Heart right ventricle (tissue), 16 donors: ENCODE measurements around the gene KCNH3. TPM values are rescaled to one million over a fixed set of nuclear protein-coding genes. Genes with fewer than 3 reads are reported as not detected.

ENCODE experiments used
- ATAC-seq, 8 donors: fragments of 200-7000 bp; cut with Tn5 transposase; one replicate each; pipeline ENCODE4 v1.9.1; 2020; ENCODE audit warnings: mild to moderate bottlenecking in 8 of 8, moderate library complexity in 8 of 8, moderate number of reproducible peaks in 1 of 8
- DNase-seq, 2 donors: peaks; one replicate each; pipeline ENCODE4 v3.0.0-alpha.2; 2020
- H3K27ac ChIP-seq, 10 donors: fragments of 200-600 bp; sonication (generic) in 2 of 10; one replicate each; pipeline versions ENCODE4 v1.5.0 to v1.8.0; 2020 to 2022; ENCODE audit warnings: mild to moderate bottlenecking in 3 of 10
- H3K27me3 ChIP-seq, 7 donors: fragments of 200-600 bp; one replicate each; pipeline ENCODE4 v1.8.0; 2021 to 2022; ENCODE audit warnings: mild to moderate bottlenecking in 2 of 7
- H3K36me3 ChIP-seq, 9 donors: fragments of 200-600 bp; sonication (generic) in 1 of 9; one replicate each; pipeline versions ENCODE4 v1.5.0 to v1.8.0; 2020 to 2022; ENCODE audit warnings: mild to moderate bottlenecking in 2 of 9
- H3K4me1 ChIP-seq, 9 donors: fragments of 200-600 bp; sonication (generic) in 1 of 9; one replicate each; pipeline versions ENCODE4 v1.5.0 to v1.8.0; 2020 to 2022; ENCODE audit warnings: mild to moderate bottlenecking in 4 of 9
- H3K4me3 ChIP-seq, 10 donors: fragments of 200-600 bp; sonication (generic) in 2 of 10; one replicate each; pipeline versions ENCODE4 v1.5.0 to v1.8.0; 2020 to 2022; ENCODE audit warnings: mild to moderate bottlenecking in 7 of 10, moderate library complexity in 2 of 10
- H3K9me3 ChIP-seq, 11 donors: fragments of 200-600 bp in 10 of 11; sonication (generic) in 2 of 11; one replicate each; pipeline versions ENCODE4 v1.5.0 to v1.8.0; 2013 to 2022; ENCODE audit warnings: mild to moderate bottlenecking in 2 of 11, control low read depth in 1 of 11, moderate library complexity in 1 of 11
- CTCF ChIP-seq, 9 donors: fragments of 200-600 bp; sonication (generic) in 2 of 9; IDR thresholded peaks; one replicate each; pipeline versions ENCODE4 v1.5.0 to v1.8.0; 2021 to 2022; ENCODE audit warnings: antibody characterized with exemption in 9 of 9, mild to moderate bottlenecking in 5 of 9, moderate library complexity in 1 of 9
- WGBS, 2 donors: extraction: QIAGEN DNeasy Blood & Tissue Kit; methylation state at CpG; one replicate each; pipeline ENCODE4 v1.1.7; 2013; ENCODE audit warnings: inconsistent platforms in 1 of 2; 5-methylcytosine and 5-hydroxymethylcytosine counted together
- intact Hi-C, 10 donors: fragments of 100-400 bp; cut with DNase I; formaldehyde crosslinking; loops; one replicate each; pipeline versions ENCODE4 v1.11.1 to v1.14.2; 2022
- polyA plus RNA-seq, 2 donors: library from polyadenylated mRNA; stranded (reverse); fragments of 200-250 nt; gene quantifications; one replicate each; pipeline ENCODE4 v1.2.3, GENCODE V29; 2013
- total RNA-seq, 10 donors: library from RNA; stranded (reverse); fragmentation: NEBNext Ultra II Directional in 3 of 10; extraction: Animal tissue kit (Norgen Biotek cat#: 25700) in 3 of 10; gene quantifications; one replicate each; pipeline versions ENCODE4 v1.2.1 to v1.2.4, GENCODE V29; 2021 to 2023
- donor health status: Arrhythmogenic right ventricular cardiomyopathy.
- donor health status: ischemic (EF 13 %, LVEDD 7.1; RV severe dilation, severe dysfunction).
- donor health status: healthy with polysubstance abuse.
- donor health status: DM: no; HTN: yes; CAD: no.
- donor health status: DM: no; HTN: no; CAD: no.
- donor health status: ischemic (EF 25% LVEDD 6.9; RV normal size, moderate dysfunction).
- donor health status: ischemic (EF 25% LVEDD 5.7; RV mildly dilated, moderate dysfunction).
- donor health status: healthy.
- donor health status: DM: yes; HTN: yes; CAD: no.
- donor health status: Ischemic cardiomyopathy.
- donor health status: ischemic (EF 35%, LVEDD 5.7; RV mildly dilated, moderate dysfunction).
- donor health status: nonischemic (EF 11% LVEDD 7.7; RV severe dilation, severe dysfunction).
- donor health status: DM: yes; HTN: yes; CAD: no.
- donor health status: PGD.
- donor health status: ischemic (EF 29% LVEDD 5.4; RV normal size, mild dysfunction).
- donor health status: nonischemic (EF 23%, LVEDD 6.1; RV moderate dilation, normal function).

Gene KCNH3
- total and polyA plus RNA-seq, 12 donors, result 0.16 to 2.0 (median 0.26) TPM

DNA sequence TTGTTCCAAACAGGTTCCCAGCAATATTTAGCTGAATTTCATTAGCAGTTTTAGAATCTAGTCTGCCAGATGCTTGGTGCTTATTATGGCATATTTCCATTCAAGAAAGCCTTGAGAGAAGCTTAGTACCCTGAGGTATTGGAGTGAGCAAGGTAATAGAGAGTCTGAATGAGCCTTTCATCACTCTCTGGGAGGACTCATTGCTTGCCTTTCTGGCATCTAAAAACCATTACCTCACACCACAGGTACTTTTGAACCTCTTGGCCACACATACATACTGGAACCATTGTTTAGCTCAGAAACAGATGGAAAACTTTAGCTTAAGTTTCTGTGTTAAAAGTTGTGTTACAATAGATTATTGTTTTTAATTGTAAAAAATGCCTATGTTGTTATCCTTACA, 27.4 kb upstream of the KCNH3 start:
- Histone ChIP-seq H3K4me1 (peaks cover 0 to 4% (median 0%) of the 10 kb centered on the region in 9 donors), H3K27ac (no peak overlapping the region), H3K9me3 (no peaks in the 10 kb centered on the region), H3K27me3 (no peaks in the 10 kb centered on the region), H3K4me3 (no peak overlapping the region), H3K36me3 (peaks cover 0 to 15% (median 0%) of the 10 kb centered on the region in 9 donors)
- DNase-seq (no peak), ATAC-seq (no peak)
- TF ChIP-seq CTCF (IDR thresholded peaks at IDR 0.05), result no peak
- intact Hi-C loops, result no loop called here

- no peak overlapping the region for H3K4me3 ChIP-seq
- H3K9me3 ChIP-seq, result no peaks in the 10 kb centered on the region
- ATAC-seq (no peak), DNase-seq (no peak)
- WGBS, 2 donors, result 92 to 95% methylated on average over 1 of the region's 1 CpG
- intact Hi-C loops, result loop anchor here in 1 of 10 donors (2.0 kb wide), 1 partner anchor 154 kb away; no protein-coding TSS in a partner anchor
- TF ChIP-seq CTCF (IDR thresholded peaks at IDR 0.05), result no peak
- peaks cover 0 to 4% (median 0%) of the 10 kb centered on the region in 9 donors for H3K4me1 ChIP-seq
- peaks cover 0 to 20% (median 0%) of the 10 kb centered on the region in 9 donors for H3K36me3 ChIP-seq
- no peak overlapping the region for H3K27ac ChIP-seq
- H3K27me3 ChIP-seq, result no peaks in the 10 kb centered on the region
These were observed 26.3 kb upstream of the KCNH3 start for GRCh38 chr12:49512546-49512945.

DNA sequence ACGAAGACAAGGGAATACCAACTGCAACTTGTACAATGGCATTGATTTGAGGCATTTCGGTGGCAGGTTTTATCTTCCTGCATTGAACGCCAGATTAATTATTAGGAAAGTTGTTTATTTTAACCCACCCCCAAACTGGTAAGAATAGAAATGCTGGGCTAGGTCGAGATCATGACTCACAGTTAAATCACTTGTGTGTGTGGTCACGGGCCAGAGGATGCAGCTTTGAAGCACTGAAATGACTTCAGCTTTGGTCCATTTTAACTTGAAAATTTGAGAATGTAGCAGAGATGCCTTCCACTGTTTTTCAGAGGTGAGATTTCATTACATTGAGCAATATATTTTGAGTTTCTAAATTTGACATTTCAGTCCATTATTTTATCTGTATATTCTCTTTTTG, 23.6 kb upstream of the KCNH3 start:
- 86 to 94% methylated on average over 5 of the region's 5 CpGs for WGBS, 2 donors
- peaks cover 0 to 4% (median 0%) of the 10 kb centered on the region in 9 donors for H3K4me1 ChIP-seq
- no peak for DNase-seq
- ATAC-seq, result no peak
- intact Hi-C loops, result loop anchor here in 4 of 10 donors (2.0 kb wide), 1 partner anchor 156 kb away; no protein-coding TSS in a partner anchor
- no peaks in the 10 kb centered on the region for H3K9me3 ChIP-seq
- no peak for TF ChIP-seq CTCF (IDR thresholded peaks at IDR 0.05)
- H3K4me3 ChIP-seq, result no peak overlapping the region
- no peak overlapping the region for H3K27ac ChIP-seq
- H3K27me3 ChIP-seq, result no peaks in the 10 kb centered on the region
- H3K36me3 ChIP-seq, result peaks cover 0 to 33% (median 0%) of the 10 kb centered on the region in 9 donors

- peaks cover 0 to under 1% (median 0%) of the 10 kb centered on the region in 9 donors for H3K4me1 ChIP-seq
- DNase-seq (no peak), ATAC-seq (no peak)
- H3K36me3 ChIP-seq, result peaks cover 0 to 64% (median 0%) of the 10 kb centered on the region in 9 donors
- no peaks in the 10 kb centered on the region for H3K27me3 ChIP-seq
- H3K27ac ChIP-seq, result no peak overlapping the region
- TF ChIP-seq CTCF (IDR thresholded peaks at IDR 0.05), result no peak
- no peak overlapping the region for H3K4me3 ChIP-seq
- intact Hi-C loops, result no loop called here
- no peaks in the 10 kb centered on the region for H3K9me3 ChIP-seq
- WGBS, 2 donors, result 87 to 88% methylated on average over 2 of the region's 2 CpGs
These were observed 19.8 kb upstream of the KCNH3 start for GRCh38 chr12:49518914-49519573.
